GM18519 (cell line): ENCODE data around the gene MITF.

Experiments used
- ATAC-seq: cut with Tn5 transposase; IDR thresholded peaks from one replicate; pipeline ENCODE4 v1.9.1; 2021; ENCODE audit warnings: mild to moderate bottlenecking, moderate library complexity; ENCODE audit not compliant: unreplicated experiment, low FRiP score

Gene MITF

GRCh38 chr3:69739204-69740102 is at the start of gene MITF:
TSS of gene MITF (plus strand) at chr3:69739464. CDS start at chr3:69739598, 134 bp downstream.
- ATAC-seq: peak; percentile 98

- ATAC-seq: no peak
These were observed 47.4 kb upstream of the MITF start for GRCh38 chr3:69691860-69692259.

GRCh38 chr3:69692761-69693160 is 46.5 kb upstream of the MITF start:
- no peak for ATAC-seq

GRCh38 chr3:69695443-69695842 is 43.8 kb upstream of the MITF start:
- ATAC-seq: no peak

GRCh38 chr3:69695933-69696332 is 43.3 kb upstream of the MITF start:
- ATAC-seq: no peak

GRCh38 chr3:69696367-69696766 is 42.9 kb upstream of the MITF start:
- no peak for ATAC-seq

- no peak for ATAC-seq
These were observed 41.9 kb upstream of the MITF start for GRCh38 chr3:69697381-69697780.

- ATAC-seq: no peak
These were observed 40.5 kb upstream of the MITF start for GRCh38 chr3:69698728-69699127.

GRCh38 chr3:69699183-69699582 is 40.1 kb upstream of the MITF start:
- ATAC-seq: no peak

- no peak for ATAC-seq
These were observed 38.3 kb upstream of the MITF start for GRCh38 chr3:69700949-69701348.

GRCh38 chr3:69710153-69710977 is 28.9 kb upstream of the MITF start:
- ATAC-seq: no peak

- no peak for ATAC-seq
These were observed 27.0 kb upstream of the MITF start for GRCh38 chr3:69712269-69712668.

GRCh38 chr3:69712933-69713332 is 26.3 kb upstream of the MITF start:
- ATAC-seq: no peak

GRCh38 chr3:69715204-69715603 is 24.1 kb upstream of the MITF start:
- no peak for ATAC-seq

GRCh38 chr3:69716119-69716518 is 23.1 kb upstream of the MITF start:
- no peak for ATAC-seq

GRCh38 chr3:69718866-69719586 is 20.2 kb upstream of the MITF start:
- no peak for ATAC-seq

- ATAC-seq: no peak
These were observed 19.6 kb upstream of the MITF start for GRCh38 chr3:69719587-69720122.

- ATAC-seq: no peak
These were observed 18.4 kb upstream of the MITF start for GRCh38 chr3:69720824-69721223.

- ATAC-seq: no peak
These were observed 15.9 kb upstream of the MITF start for GRCh38 chr3:69723389-69723788.

GRCh38 chr3:69724722-69725435 is 14.4 kb upstream of the MITF start:
- ATAC-seq: no peak
